GM18868 (cell line): ENCODE measurements around the gene BNIP5.

Experiments
- ATAC-seq: cut with Tn5 transposase; IDR thresholded peaks from one replicate; pipeline ENCODE4 v1.9.1; 2021; ENCODE audit warnings: mild to moderate bottlenecking, moderate library complexity; ENCODE audit not compliant: unreplicated experiment

BNIP5 gene

GRCh38 chr6:36269834-36270705, 66.6 kb downstream of the BNIP5 start, which contains the start of gene PNPLA1:
TSS of gene PNPLA1 (plus strand) at chr6:36270060. CDS start at chr6:36270460, 400 bp downstream.
- no peak for ATAC-seq

GRCh38 chr6:36268478-36269275, 68.0 kb downstream of the BNIP5 start:
- no peak for ATAC-seq

- ATAC-seq, result no peak
Observed at GRCh38 chr6:36267731-36268477, 68.8 kb downstream of the BNIP5 start.

GRCh38 chr6:36266913-36267644, 69.6 kb downstream of the BNIP5 start:
- no peak for ATAC-seq
